AG04449 (cell line): Measurements from ENCODE around the gene HPGD.

ENCODE experiments used
- CTCF ChIA-PET: fragments of 350-600 bp; formaldehyde crosslinking; extraction: SDS; loops from one replicate; lab custom pipeline; 2021; ENCODE audit warnings: antibody characterized with exemption; lab: Yijun Ruan, JAX
- POLR2A ChIA-PET: fragments of 400-600, 350-600 bp; formaldehyde crosslinking; extraction: SDS; loops from one replicate; lab custom pipeline; 2020; ENCODE audit warnings: antibody characterized with exemption, inconsistent platforms; lab: Yijun Ruan, JAX
- DNase-seq: peaks from one replicate; pipeline ENCODE4 v3.0.0-alpha.2; 2010; ENCODE audit warnings: low read depth, low spot score
- H3K4me3 ChIP-seq: 2 replicates; pipeline ENCODE4 v1.5.1; 2011; ENCODE audit warnings: low read depth, mild to moderate bottlenecking, control low read depth, low read length
- TF ChIP-seq, protein P1 (sequence below): IDR thresholded peaks from one replicate; pipeline ENCODE4 v1.5.1; 2011; ENCODE audit warnings: mild to moderate bottlenecking, moderate library complexity, low read length, control low read depth, inconsistent platforms; ENCODE audit not compliant: insufficient read depth; ENCODE audit errors: missing control alignments

Gene HPGD

DNA sequence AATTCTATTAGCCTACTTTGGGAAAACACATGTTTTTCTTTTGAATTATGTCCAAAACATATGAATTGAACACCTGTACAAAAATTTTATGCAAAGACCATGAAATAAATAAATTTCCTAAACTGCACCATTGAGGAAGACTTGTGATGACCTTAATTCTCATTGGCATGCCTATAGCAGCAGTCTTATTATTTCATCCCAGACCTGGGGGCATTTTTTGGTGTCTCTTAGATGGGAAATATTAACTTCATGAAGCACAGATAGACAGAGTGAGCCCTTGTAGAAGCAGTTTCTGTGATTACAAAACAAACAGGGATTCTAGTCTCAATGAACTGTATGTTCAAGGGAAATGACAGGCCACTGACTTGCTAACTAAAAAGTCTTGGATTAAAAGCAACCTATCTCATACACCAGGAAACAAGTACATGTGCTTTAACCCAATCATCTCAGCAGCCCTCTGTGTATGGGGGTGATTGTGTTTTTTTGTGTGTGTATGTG is 32.0 kb upstream of the HPGD start:
- no peak overlapping the region for H3K4me3 ChIP-seq
- CTCF ChIA-PET = no interaction called here
- TF ChIP-seq, protein P1, sequence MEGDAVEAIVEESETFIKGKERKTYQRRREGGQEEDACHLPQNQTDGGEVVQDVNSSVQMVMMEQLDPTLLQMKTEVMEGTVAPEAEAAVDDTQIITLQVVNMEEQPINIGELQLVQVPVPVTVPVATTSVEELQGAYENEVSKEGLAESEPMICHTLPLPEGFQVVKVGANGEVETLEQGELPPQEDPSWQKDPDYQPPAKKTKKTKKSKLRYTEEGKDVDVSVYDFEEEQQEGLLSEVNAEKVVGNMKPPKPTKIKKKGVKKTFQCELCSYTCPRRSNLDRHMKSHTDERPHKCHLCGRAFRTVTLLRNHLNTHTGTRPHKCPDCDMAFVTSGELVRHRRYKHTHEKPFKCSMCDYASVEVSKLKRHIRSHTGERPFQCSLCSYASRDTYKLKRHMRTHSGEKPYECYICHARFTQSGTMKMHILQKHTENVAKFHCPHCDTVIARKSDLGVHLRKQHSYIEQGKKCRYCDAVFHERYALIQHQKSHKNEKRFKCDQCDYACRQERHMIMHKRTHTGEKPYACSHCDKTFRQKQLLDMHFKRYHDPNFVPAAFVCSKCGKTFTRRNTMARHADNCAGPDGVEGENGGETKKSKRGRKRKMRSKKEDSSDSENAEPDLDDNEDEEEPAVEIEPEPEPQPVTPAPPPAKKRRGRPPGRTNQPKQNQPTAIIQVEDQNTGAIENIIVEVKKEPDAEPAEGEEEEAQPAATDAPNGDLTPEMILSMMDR = no peak
- DNase-seq = no peak
- POLR2A ChIA-PET = no interaction called here

DNA sequence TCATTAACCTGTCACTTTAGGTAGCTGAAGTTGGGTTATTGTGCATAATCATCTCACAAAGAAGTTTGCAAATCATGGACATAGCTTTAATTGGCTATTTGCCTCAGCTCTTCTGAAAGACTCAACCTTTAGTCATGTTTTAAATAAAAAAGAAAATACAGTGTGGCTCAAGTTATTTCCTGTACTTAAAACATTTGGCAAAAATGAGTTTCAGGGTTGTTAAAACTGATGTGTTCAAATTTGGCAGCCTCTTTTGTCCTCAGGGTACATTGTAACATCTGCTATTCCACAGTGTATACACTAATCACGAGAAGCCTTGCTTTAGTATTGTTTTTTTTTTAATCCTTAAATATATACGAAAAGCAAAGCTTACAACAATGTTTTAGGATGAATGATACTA is 31.5 kb upstream of the HPGD start:
- POLR2A ChIA-PET = no interaction called here
- DNase-seq = no peak
- TF ChIP-seq, protein P1 = no peak
- CTCF ChIA-PET = no interaction called here
- H3K4me3 ChIP-seq = no peak overlapping the region

DNA sequence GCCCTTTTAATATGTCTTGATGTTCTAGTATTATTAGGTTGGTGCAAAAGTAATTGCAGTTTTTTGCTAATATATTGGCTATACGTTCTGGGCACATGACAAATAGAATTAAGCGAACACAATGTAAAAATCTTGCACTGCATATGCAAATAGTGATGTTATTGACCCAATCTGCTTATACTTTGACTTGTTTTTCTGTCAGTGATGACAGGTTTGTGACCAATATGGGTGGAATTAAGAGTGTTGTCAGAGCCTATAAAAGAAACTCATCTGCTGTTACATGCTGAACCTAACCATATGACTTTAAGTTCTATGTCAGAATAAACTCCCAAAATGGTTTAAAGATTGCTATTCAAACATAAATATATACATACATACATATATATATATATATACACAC is 30.7 kb upstream of the HPGD start:
- ChIA-PET POLR2A (no interaction called here), CTCF (no interaction called here)
- no peak for DNase-seq
- no peak overlapping the region for H3K4me3 ChIP-seq
- TF ChIP-seq, protein P1 = no peak

DNA sequence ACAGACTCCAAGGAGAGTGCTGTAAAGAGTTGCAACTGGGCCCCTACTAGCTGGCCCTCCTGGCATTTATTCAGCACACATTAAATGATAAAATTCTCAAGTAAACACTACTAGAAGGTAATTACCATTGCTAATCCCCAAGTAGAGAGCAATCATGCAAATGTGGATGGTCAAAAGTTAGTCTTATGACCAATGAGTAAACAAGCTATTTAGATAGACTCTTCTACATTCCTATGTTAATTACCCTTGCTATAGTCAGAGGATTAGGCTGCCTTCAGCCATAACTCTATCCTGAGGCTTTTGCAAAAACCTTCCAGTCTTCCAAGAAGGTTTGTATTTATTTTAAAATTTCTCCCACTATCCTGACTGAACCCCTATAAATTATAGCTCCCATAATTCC is 28.3 kb upstream of the HPGD start:
- ChIA-PET POLR2A (no interaction called here), CTCF (no interaction called here)
- DNase-seq = no peak
- no peak overlapping the region for H3K4me3 ChIP-seq
- TF ChIP-seq, protein P1 = no peak

DNA sequence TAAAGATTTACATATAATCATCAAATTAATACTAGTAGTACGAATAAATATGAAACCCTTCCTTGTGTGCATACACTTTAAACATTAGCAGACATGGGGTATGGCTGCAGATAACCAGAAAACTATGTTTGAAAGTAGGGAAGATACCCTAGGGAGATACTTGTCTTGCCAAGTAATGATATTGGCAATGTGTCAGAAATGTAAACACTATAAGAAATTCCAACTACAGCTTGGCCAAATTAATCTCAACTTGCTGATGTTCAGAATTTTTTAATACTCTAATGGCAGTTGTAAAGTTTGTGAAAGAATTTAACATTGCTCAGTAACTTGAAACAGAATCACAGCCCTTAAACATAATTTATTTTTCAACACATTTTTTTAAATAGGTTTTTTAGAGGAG is 27.4 kb upstream of the HPGD start:
- POLR2A ChIA-PET = no interaction called here
- DNase-seq = no peak
- TF ChIP-seq, protein P1 = no peak
- H3K4me3 ChIP-seq = no peak overlapping the region
- CTCF ChIA-PET = no interaction called here

DNA sequence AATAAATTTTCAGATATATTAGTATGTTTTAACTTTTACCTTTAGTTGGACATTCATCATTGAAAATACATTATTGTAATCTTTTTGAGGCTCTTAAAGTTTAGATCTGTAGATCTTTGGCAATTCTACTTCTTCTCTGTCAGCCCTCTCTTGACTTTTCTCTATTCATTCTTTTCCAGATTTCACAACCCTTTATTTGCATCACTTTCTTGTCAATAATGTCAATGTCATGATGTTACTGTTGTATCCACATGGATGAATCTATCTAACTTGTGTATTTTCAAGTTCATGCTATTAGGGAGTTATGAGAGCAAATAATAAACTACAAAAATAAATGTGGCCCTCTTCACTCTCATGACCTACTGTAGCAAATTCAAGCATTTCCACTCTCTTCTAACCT is 23.0 kb upstream of the HPGD start:
- CTCF ChIA-PET = no interaction called here

More for the DNA sequence above, 23.0 kb upstream of the HPGD start:
- POLR2A ChIA-PET = no interaction called here
- no peak overlapping the region for H3K4me3 ChIP-seq
- no peak for DNase-seq
- TF ChIP-seq, protein P1 = no peak
